ENCODE data around the gene CLNS1A. TPM values are rescaled to one million over a fixed set of nuclear protein-coding genes. Genes with fewer than 3 reads are reported as not detected.

Gene CLNS1A
- total and polyA plus RNA-seq, 5 donors from 2014 or later: 66.9 to 131 (median 105) TPM

DNA sequence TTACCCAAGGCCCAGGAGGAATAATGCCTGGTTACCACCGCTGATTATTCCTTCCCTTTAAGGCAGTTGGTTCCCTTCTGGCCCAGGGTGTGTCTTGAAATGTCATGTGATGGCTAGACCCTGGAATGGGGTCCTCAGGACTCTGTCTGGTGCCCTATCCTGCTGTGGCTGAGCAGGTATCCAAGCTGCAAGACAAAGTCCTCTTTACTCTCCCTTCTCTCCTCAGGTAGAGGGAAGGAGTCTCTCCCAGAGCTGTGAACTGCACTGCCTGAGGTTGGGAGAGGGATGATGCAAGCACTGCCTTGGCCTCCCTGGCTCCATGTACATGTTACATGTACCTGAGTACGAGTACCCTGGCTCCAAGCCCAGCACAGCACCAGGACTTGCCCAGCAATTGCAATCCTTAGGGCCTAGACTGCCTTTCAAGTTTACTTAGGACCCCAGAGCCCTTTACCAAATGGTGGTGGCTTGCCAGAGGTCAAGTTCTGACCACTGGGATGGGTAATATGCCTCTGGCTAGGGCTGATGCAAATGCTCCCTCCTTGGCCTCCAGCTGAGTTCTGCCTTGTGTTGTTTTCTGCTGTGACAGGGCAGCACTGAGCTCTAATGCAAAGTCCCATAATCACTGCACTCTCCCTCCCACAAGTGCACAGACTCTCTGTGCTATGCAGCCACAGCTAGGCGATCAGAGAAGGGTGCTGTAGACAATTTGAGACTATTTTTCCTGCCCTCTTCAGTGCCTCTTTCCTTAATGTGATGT, 68.5 kb downstream of the CLNS1A start:
- no peak for DNase-seq
- Mint-ChIP-seq H3K4me1 (no peaks in the 10 kb centered on the region), H3K4me3 (no peak overlapping the region), H3K36me3 (peaks cover 5% of the 10 kb centered on the region), H3K27ac (no peak overlapping the region), H3K9me3 (peaks cover 0 to 5% (median 0%) of the 10 kb centered on the region in 7 donors), H3K27me3 (peaks cover 25% of the 10 kb centered on the region)
- ATAC-seq (ENCODE audit: low read depth in 2 of 2): no peak
- Histone ChIP-seq H3K36me3 (ENCODE audit: control insufficient read depth, insufficient read depth, low read length) (no peaks in the 10 kb centered on the region), H3K9me3 (ENCODE audit: control insufficient read depth in 2 of 2, low read length in 2 of 2) (peaks cover 0 to 2% of the 10 kb centered on the region in 2 experiments), H3K4me3 (ENCODE audit: low read depth, low read length) (no peak overlapping the region), H3K27ac (ENCODE audit: insufficient read depth, low read length, poor library complexity, severe bottlenecking) (no peak overlapping the region), H3K27me3 (ENCODE audit: control insufficient read depth, insufficient read depth, low read length) (peaks cover 5% of the 10 kb centered on the region), H3K4me1 (ENCODE audit: control insufficient read depth, insufficient read depth, low read length, poor library complexity, severe bottlenecking) (no peaks in the 10 kb centered on the region)

- no peak overlapping the region for H3K27ac Mint-ChIP-seq
- H3K36me3 Mint-ChIP-seq: peaks cover 5% of the 10 kb centered on the region
- no peaks in the 10 kb centered on the region for H3K36me3 ChIP-seq (ENCODE audit: control insufficient read depth, insufficient read depth, low read length)
Measured at GRCh38 chr11:77568306-77568705, 69.3 kb downstream of the CLNS1A start.

More at GRCh38 chr11:77568306-77568705, 69.3 kb downstream of the CLNS1A start:
- H3K9me3 ChIP-seq (ENCODE audit: control insufficient read depth in 2 of 2, low read length in 2 of 2): peaks cover 0 to 2% of the 10 kb centered on the region in 2 experiments
- no peaks in the 10 kb centered on the region for H3K4me1 ChIP-seq (ENCODE audit: control insufficient read depth, insufficient read depth, low read length, poor library complexity, severe bottlenecking)
- H3K4me3 ChIP-seq (ENCODE audit: low read depth, low read length): no peak overlapping the region
- DNase-seq (no peak), ATAC-seq (ENCODE audit: low read depth in 2 of 2) (no peak)
- H3K27me3 ChIP-seq (ENCODE audit: control insufficient read depth, insufficient read depth, low read length): peaks cover 5% of the 10 kb centered on the region
- Mint-ChIP-seq H3K4me3 (no peak overlapping the region), H3K27me3 (peaks cover 29% of the 10 kb centered on the region), H3K4me1 (no peaks in the 10 kb centered on the region), H3K9me3 (peaks cover 0 to 5% (median 0%) of the 10 kb centered on the region in 7 donors)
- no peak overlapping the region for H3K27ac ChIP-seq (ENCODE audit: insufficient read depth, low read length, poor library complexity, severe bottlenecking)

Other genes starting within 250 kb of the CLNS1A start
- gene PAK1, start 163.7 kb downstream of the CLNS1A start, total RNA-seq: 15.3 TPM
- gene PAK1, start 163.7 kb downstream of the CLNS1A start, polyA plus RNA-seq: 10 to 100 TPM in 2 of 4 donors, 1 to 10 TPM in 2; 8.0 to 14.2 (median 11.1) TPM
- not detected for gene AQP11, start 47.8 kb downstream of the CLNS1A start, total RNA-seq
- gene AQP11, start 47.8 kb downstream of the CLNS1A start, polyA plus RNA-seq: 1 to 10 TPM in 1 of 4 donors, under 1 TPM in 3; 0.32 to 1.1 (median 0.47) TPM
- gene RSF1, start 182.9 kb upstream of the CLNS1A start, total RNA-seq: 107 TPM
- 10 to 100 TPM; 26.7 to 34.8 (median 31.7) TPM for gene RSF1, start 182.9 kb upstream of the CLNS1A start, polyA plus RNA-seq
- 4.8 TPM for gene AAMDC, start 183.3 kb upstream of the CLNS1A start, total RNA-seq
- gene AAMDC, start 183.3 kb upstream of the CLNS1A start, polyA plus RNA-seq: 10 to 100 TPM; 25.9 to 60.9 (median 31.1) TPM

Data from CD4-positive, CD25-positive, alpha-beta regulatory T cell (primary cell).